Chondrocyte (in vitro differentiated cells): ENCODE measurements around the gene LCN9. TPM values are rescaled to one million over a fixed set of nuclear protein-coding genes. Genes with fewer than 3 reads are reported as not detected.
A peak's percentile ranks its signal among the peaks of the same experiment; 100 is the strongest.

Source experiments
- DNase-seq: peaks from one replicate; pipeline ENCODE4 v3.0.0; 2021; ENCODE audit warnings: mixed read lengths, low spot score
- H3K27ac Mint-ChIP-seq: one replicate; pipeline ENCODE4 v1.8.0; 2021; ENCODE audit warnings: mild to moderate bottlenecking, moderate library complexity, mixed read lengths; ENCODE audit not compliant: unreplicated experiment
- H3K27me3 Mint-ChIP-seq: 2 replicates; pipeline ENCODE4 v1.8.0; 2021; ENCODE audit warnings: low read depth, mixed read lengths
- H3K36me3 Mint-ChIP-seq: 2 replicates; pipeline ENCODE4 v1.8.0; 2021; ENCODE audit warnings: low read depth, mixed read lengths
- H3K4me1 Mint-ChIP-seq: 2 replicates; pipeline ENCODE4 v1.8.0; 2021; ENCODE audit warnings: low read depth, mild to moderate bottlenecking, mixed read lengths
- H3K4me3 Mint-ChIP-seq: one replicate; pipeline ENCODE4 v1.8.0; 2021; ENCODE audit warnings: mild to moderate bottlenecking, moderate library complexity, mixed read lengths; ENCODE audit not compliant: unreplicated experiment
- H3K9me3 Mint-ChIP-seq: 2 replicates; pipeline ENCODE4 v1.8.0; 2021; ENCODE audit warnings: low read depth, mixed read lengths
- CTCF ChIP-seq: fragments of 200-600 bp; sonication (generic); IDR thresholded peaks from 2 replicates; pipeline ENCODE4 v1.5.0; 2021; ENCODE audit warnings: antibody characterized with exemption, mild to moderate bottlenecking, moderate library complexity
- total RNA-seq: library from RNA; stranded (reverse); gene quantifications from 3 replicates; pipeline ENCODE4 v1.2.1, GENCODE V29; 2021

LCN9 gene
- total RNA-seq, 1 donor from 2014 or later: 1.8 TPM

- Mint-ChIP-seq H3K9me3 (no peaks in the 10 kb centered on the region), H3K27ac (no peak overlapping the region), H3K36me3 (no peaks in the 10 kb centered on the region), H3K4me3 (no peak overlapping the region), H3K4me1 (no peaks in the 10 kb centered on the region), H3K27me3 (peaks cover 25% of the 10 kb centered on the region)
- no peak for TF ChIP-seq CTCF
- DNase-seq: peak; percentile 72
Observed at GRCh38 chr9:135616619-135617537, 46.2 kb upstream of the LCN9 start.

DNA sequence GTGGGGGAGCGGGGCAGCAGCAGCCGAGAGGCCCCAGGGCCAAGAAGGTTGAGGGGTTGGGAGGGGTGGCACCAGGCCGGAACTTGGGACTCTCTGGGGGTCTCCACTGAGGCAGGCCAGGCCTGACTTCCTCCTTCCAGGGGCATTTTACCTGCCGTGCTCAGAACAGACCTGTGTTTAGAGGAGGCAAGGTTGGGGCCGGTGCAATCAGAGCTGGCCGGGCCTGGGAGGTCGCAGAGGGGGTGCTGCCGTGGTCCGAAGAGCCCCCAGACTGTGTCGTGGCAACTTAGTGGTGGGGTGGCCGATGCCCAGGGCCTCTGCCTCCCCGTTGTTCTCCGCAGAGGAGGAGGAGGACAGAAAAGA lies 45.6 kb upstream of the LCN9 start:
- no peaks in the 10 kb centered on the region for H3K9me3 Mint-ChIP-seq
- TF ChIP-seq CTCF: no peak
- no peak for DNase-seq
- no peaks in the 10 kb centered on the region for H3K4me1 Mint-ChIP-seq
- H3K36me3 Mint-ChIP-seq: no peaks in the 10 kb centered on the region
- no peak overlapping the region for H3K27ac Mint-ChIP-seq
- no peak overlapping the region for H3K4me3 Mint-ChIP-seq
- H3K27me3 Mint-ChIP-seq: peaks cover 29% of the 10 kb centered on the region

- Mint-ChIP-seq H3K36me3 (no peaks in the 10 kb centered on the region), H3K4me1 (no peaks in the 10 kb centered on the region), H3K4me3 (no peak overlapping the region), H3K9me3 (no peaks in the 10 kb centered on the region), H3K27ac (no peak overlapping the region), H3K27me3 (peaks cover 32% of the 10 kb centered on the region)
- DNase-seq: no peak
- TF ChIP-seq CTCF: no peak
Observed at GRCh38 chr9:135617991-135618411, 45.1 kb upstream of the LCN9 start.

GRCh38 chr9:135618866-135619598 lies 44.1 kb upstream of the LCN9 start:
- Mint-ChIP-seq H3K9me3 (no peaks in the 10 kb centered on the region), H3K4me1 (no peaks in the 10 kb centered on the region), H3K4me3 (no peak overlapping the region), H3K36me3 (no peaks in the 10 kb centered on the region), H3K27me3 (peaks cover 32% of the 10 kb centered on the region), H3K27ac (no peak overlapping the region)
- TF ChIP-seq CTCF: no peak
- DNase-seq: no peak

DNA sequence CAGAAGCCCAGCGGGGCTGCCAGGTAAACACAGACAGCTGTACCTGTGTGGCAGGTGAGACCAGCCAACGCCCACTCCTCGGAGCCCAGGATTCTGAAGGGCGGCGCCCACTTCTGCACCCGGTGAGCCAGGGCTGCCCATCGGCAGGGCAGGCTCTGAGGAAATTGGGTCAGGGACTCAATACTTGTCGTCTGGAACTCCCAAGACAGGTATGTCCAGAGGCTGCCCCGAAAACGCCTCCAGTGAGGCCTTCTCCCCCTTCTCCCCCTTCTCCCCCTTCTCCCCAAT lies 43.6 kb upstream of the LCN9 start:
- Mint-ChIP-seq H3K4me3 (no peak overlapping the region), H3K9me3 (no peaks in the 10 kb centered on the region), H3K36me3 (no peaks in the 10 kb centered on the region), H3K4me1 (no peaks in the 10 kb centered on the region), H3K27me3 (peaks cover 35% of the 10 kb centered on the region), H3K27ac (no peak overlapping the region)
- no peak for TF ChIP-seq CTCF
- DNase-seq: peak; percentile 79
